Renal pelvis (tissue), 4 donors: ENCODE data around the gene ITIH6. TPM values are rescaled to one million over a fixed set of nuclear protein-coding genes. Genes with fewer than 3 reads are reported as not detected.
"Not testable (repeated sequence)": the region's sequence is repeated elsewhere in the genome, so short reads cannot be mapped to it uniquely, and the experiment has no call there.

Experiments
- DNase-seq: peaks from one replicate; pipeline ENCODE4 v3.0.0-alpha.2; 2013
- polyA plus RNA-seq, 3 donors: library from polyadenylated mRNA; unstranded; fragments of 120-200 nt; gene quantifications; one replicate each; pipeline ENCODE4 v1.2.1, GENCODE V29; 2013; ENCODE audit not compliant: insufficient read length in 3 of 3

ITIH6 gene
- polyA plus RNA-seq, 3 donors: 0.03 to 0.06 (median 0.05) TPM

GRCh38 chrX:54808605-54809483 is 10.8 kb upstream of the ITIH6 start:
- peak; percentile 95 for DNase-seq

- peak; percentile 79 for DNase-seq
These were observed 10.1 kb upstream of the ITIH6 start for GRCh38 chrX:54808109-54808604.

GRCh38 chrX:54807524-54808108 is 9.6 kb upstream of the ITIH6 start, which contains the start of gene MAGED2:
Gene MAGED2, plus strand, starts transcription at chrX:54807745. Its CDS starts 1,587 bp downstream, at chrX:54809332.
- peak; percentile 48 for DNase-seq

- no peak for DNase-seq
These were observed 991 bp upstream of the ITIH6 start for GRCh38 chrX:54799046-54799445.

- no peak for DNase-seq
These were observed 3.3 kb downstream of the ITIH6 start for GRCh38 chrX:54794795-54795194.

- no peak for DNase-seq
These were observed 4.0 kb downstream of the ITIH6 start for GRCh38 chrX:54794028-54794427.

- DNase-seq: not testable (repeated sequence)
These were observed 8.7 kb downstream of the ITIH6 start for GRCh38 chrX:54789405-54789804.

GRCh38 chrX:54788446-54788845 is 9.6 kb downstream of the ITIH6 start:
- no peak for DNase-seq

GRCh38 chrX:54786967-54787366 is 11.1 kb downstream of the ITIH6 start:
- no peak for DNase-seq

- no peak for DNase-seq
These were observed 12.2 kb downstream of the ITIH6 start for GRCh38 chrX:54785901-54786300.

GRCh38 chrX:54776987-54777672 is 20.9 kb downstream of the ITIH6 start:
- no peak for DNase-seq

GRCh38 chrX:54776061-54776460 is 22.0 kb downstream of the ITIH6 start:
- DNase-seq: no peak

- peak; percentile 77 for DNase-seq
These were observed 23.5 kb downstream of the ITIH6 start for GRCh38 chrX:54774391-54775094.

- no peak for DNase-seq
These were observed 39.7 kb downstream of the ITIH6 start for GRCh38 chrX:54758114-54759055.

GRCh38 chrX:54754854-54755253 is 43.2 kb downstream of the ITIH6 start:
- no peak for DNase-seq

GRCh38 chrX:54748626-54749025 is 49.4 kb downstream of the ITIH6 start:
- DNase-seq: no peak

- DNase-seq: no peak
These were observed 50.2 kb downstream of the ITIH6 start for GRCh38 chrX:54747733-54748393.

GRCh38 chrX:54746928-54747327 is 51.1 kb downstream of the ITIH6 start:
- DNase-seq: no peak

- no peak for DNase-seq
These were observed 52.4 kb downstream of the ITIH6 start for GRCh38 chrX:54745676-54746075.

- DNase-seq: not testable (repeated sequence)
These were observed 59.5 kb downstream of the ITIH6 start for GRCh38 chrX:54738567-54738966.
